ENCODE data around the gene RNASE7.
"Not testable (repeated sequence)": the region's sequence is repeated elsewhere in the genome, so short reads cannot be mapped to it uniquely, and the experiment has no call there.

The RNASE7 gene, protein sequence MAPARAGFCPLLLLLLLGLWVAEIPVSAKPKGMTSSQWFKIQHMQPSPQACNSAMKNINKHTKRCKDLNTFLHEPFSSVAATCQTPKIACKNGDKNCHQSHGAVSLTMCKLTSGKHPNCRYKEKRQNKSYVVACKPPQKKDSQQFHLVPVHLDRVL

DNA sequence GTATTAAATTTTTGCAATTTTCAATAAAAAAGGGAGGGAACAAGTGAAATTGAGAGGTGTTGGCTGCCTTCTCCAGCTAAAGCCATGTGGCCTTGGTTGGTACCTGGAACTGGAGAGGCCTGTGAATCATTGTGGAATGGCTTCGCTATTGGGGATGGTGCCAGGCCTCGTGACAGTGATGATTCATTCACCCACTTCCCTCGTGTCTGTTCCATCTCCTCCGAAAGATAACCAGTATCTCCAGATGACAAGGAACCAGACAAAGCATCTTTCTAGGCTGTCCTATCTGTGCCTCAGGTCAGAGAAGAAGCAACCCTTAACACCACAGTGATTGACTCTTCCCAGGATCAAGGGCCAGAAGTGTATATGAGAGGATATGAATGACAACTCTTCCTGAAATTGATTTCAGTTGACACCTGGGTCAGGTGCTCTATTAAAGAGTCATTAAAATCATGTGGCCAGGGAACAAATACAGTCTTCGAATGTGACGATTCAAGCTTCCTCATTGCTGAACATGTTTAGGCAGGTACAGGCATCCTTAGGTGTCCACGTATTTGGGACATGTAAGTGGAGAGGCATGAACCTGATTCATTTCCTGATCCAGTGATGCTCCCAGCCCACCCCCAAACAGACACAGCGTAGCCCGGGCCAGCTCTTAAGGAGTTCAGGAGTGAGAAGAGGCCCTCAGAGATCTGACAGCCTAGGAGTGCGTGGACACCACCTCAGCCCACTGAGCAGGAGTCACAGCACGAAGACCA, at the start of gene RNASE7:
TSS of gene RNASE7 (plus strand) at position 687 of the 758 bp plus-strand sequence. CDS start 631 bp downstream, outside the sequence.
- no peak for DNase-seq

DNA sequence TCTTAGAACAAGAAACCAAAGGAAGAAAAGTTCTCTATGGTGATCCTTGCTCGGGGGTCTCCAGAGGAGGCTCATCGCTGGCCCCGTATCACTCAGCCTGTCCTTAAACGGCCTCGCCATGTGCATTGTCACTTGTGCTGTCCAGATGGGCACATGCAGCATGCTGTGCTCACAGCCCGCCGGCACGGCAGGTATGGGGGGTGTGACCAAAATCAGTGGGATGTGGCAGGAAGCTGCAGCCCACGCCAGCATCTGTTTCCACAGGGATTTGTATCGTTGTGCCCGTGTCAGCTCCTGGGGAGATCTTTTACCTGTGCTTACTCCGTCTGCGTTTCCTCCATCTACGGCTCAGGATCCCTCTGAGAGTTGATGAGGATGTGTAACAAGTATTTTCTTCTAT, 45.6 kb upstream of the RNASE7 start:
- no peak for DNase-seq

DNA sequence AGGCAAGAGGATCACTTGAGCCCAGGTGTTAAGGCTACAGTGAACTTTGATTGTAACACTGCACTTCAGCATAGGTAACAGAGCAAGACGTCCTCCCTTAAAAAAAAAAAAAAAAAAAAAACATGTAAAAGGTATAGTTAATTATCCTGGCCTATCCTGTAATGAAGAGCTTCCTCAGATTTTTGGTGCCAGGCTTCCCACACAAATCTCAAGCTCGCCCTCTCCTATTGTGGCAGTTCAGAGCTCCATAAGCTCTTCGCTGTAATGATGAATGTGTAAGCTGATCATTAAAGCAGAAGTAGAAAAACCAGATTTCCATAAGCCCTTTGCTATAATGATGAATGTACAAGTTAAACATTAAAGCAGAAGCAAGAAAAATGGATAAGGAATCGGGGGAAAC, 45.0 kb upstream of the RNASE7 start:
- DNase-seq: no peak

DNA sequence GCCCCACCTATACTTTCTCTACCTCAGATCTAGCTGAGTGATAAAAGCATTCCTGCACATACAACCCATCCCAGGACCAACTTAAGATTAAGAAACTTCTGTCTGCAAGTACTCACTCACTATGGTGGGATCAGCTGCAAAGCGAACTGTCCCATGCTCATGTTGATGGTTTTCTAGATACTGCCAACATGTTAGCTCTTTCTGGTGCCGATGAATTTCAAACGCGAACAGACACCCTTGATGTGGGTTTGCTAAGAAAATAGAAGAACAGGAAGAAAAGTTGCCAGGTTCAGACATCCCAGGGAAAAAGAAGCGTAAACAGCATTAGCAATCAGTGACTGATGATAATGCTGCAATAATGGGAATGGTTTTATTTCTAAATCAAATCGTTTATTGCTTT, 44.6 kb upstream of the RNASE7 start:
- no peak for DNase-seq

DNA sequence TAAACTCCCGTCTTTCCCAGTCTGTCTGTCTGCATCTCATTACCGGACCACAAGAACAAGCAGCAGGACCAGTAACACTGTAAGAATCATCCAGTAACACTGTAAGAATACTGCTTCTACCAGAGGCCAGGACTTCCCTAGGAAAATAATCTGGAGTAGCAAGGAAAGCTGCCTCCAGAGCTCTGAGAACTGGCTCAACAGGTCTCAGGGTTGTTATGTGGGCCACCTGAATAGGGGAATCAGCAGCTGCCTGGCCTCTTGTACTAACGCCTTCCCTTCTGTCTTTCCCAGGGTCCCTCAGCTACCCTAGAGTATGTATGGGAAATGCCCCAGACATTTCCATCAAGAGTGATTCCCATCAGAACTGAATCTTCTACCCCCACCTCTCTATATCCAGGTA, 44.0 kb upstream of the RNASE7 start:
- no peak for DNase-seq

DNA sequence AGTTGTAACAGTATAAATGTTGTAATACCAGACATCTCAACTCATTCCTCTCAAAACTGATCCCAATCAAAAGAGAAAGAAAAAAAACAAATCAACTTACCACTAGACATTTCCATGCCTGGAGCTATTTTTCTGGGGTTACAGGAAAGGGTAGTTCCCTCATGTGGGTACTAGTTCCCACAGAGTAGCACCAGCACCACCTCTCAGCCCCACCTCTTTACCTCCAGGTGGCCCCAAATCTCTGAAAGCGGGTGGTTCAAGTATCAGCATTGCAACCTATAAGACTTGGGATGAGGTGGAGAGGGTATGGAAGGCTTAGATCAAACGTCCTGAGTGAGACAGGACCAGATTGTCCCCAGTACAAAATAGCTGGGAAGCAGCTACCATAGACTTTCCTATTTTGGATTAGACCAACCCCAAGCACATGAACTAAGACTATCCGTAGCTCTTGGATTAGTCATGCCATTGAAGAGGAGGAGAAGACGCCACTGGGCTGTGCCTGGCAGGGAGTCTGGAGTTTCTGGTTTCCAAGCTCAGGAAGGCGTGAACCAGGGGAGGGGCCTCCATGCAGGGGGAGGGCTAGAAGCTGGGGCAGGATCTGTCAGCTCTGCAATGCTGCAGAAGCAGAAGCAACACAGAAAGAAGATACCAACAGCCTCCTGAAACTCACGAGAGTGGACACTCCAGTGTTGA, 43.3 kb upstream of the RNASE7 start, which contains the start of gene SLC39A2:
TSS of gene SLC39A2 (plus strand) at position 620 of the 693 bp plus-strand sequence. CDS start 154 bp downstream, outside the sequence.
- no peak for DNase-seq

DNA sequence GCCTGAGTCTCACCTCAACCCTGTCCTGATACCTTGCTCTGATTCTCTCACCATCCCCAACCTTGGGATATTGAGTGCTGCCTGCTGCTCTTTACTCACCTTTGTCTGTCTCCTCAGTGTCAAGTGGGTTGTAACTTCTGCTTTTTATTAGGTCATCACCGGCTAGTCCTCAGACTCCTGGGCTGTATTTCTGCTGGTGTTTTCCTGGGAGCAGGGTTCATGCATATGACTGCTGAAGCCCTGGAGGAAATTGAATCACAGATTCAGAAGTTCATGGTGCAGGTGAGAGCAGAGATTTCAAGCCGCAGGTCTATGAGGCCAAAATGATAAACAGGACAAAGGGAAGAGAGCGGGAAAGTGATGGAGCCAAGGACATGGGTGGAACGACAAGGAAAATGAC, 42.6 kb upstream of the RNASE7 start:
- DNase-seq: no peak

DNA sequence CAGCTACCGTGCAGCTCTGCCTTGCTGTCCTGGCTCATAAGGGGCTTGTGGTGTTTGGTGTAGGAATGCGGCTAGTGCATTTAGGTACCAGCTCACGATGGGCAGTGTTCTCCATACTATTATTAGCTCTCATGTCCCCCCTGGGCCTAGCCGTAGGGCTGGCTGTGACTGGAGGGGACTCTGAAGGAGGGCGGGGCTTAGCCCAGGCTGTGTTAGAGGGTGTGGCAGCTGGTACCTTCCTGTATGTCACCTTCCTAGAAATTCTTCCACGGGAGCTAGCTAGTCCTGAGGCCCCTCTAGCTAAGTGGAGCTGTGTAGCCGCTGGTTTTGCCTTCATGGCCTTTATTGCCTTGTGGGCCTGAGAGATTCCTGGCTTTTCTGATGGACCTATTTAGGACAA, 40.9 kb upstream of the RNASE7 start:
- no peak for DNase-seq

DNA sequence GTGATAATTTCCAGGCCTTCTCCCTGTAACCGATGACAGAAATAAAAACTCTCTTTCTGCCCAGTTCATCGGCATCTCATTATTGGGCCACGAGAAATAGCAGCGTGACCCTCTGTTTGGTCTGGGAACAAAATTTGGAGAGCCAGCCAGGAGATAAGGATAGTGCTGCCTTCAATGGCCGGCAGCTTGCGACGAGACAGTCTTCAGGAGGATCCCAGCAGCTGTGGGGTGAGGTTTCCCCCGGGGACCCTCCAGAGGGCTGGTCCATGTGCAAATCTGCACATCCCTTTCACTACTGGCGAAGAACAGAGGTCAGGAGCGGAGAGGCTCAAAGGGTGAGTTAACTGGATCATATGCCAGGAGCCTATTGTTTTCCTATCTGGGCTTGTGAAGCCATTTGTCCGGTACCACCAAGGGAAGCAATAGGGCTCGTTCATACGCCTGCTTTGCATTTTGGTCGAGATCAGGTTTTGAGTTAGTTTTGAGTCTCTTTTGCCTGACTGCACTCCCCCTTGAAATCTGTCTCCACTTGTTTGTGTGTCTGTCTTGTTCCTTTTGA, 38.3 kb upstream of the RNASE7 start:
- no peak for DNase-seq

DNA sequence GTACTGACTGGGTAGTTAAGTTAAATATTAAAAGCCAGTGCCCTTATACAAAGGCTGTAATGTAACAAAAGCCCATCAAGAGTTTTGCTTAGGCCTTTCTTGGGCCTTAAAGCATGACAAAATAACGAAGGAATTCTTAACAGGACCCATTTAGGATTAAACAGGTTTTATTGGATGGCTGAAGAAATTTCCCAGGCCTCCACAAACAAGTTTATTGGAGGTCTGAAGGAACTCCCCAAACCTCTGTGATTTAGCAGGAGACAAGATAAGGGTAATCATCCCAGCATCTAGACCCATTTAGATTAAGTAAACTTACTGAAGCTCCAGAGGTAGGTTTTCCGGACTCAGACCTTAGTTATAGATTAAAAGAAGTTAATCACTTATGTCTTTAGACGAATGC, 32.4 kb upstream of the RNASE7 start:
- DNase-seq: not testable (repeated sequence)

DNA sequence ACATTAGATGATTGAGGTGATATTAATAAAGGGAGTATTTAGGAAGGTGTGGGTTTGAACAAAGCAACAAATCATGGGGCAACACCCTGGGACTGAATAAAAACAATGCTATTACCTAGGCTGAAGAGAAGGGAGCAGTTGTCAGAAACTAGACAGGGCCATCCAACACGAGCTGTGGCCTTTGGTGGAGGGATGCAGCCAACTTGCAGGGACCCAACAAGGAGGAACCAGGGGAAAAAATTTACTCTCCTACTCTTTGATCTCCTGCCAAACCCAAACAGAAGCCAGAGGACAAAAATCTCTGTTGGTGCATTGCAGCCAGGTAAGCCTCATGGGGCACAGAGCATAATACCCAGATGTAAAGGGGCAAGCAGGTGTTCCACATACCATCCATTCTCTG, 31.0 kb upstream of the RNASE7 start:
- no peak for DNase-seq

DNA sequence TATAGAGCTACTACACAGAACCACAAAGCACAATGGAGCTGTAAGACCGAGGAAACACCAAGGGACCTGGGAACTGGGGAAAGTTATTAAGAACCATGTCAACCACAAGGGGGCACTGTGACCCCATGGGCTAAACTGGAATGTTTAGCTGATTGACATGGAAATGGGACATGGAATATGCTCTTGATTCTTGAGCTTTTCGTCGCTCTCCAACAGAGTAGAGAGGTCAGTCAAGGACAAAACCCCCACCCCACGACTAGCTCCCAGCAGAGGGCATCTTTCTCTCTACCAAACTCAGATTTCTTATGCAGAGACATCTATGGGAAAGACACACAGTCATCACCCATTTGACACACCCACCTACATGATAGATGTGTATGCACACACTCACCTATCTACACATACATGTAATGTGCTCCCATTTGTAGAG, 27.4 kb upstream of the RNASE7 start:
- peak; percentile 90 for DNase-seq

DNA sequence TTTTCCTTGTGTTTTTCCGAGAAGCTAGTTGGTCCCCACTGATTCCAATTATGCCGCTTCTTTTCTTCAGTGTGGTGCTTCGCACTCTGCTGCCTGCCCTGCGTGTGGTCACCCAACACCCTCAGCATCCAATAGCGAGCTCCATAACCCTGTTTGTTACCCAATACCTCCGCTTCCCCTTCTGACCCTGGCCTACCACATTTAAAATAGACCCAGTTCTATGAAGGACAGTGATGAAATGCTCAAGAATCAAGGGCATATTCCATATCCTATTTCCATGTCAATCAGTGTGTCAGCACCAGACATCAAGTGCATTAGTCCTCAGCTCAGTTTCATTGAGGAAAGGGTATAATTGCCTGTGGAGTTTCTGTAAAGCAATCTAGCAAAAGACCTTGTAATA, 26.9 kb upstream of the RNASE7 start:
- DNase-seq: no peak

DNA sequence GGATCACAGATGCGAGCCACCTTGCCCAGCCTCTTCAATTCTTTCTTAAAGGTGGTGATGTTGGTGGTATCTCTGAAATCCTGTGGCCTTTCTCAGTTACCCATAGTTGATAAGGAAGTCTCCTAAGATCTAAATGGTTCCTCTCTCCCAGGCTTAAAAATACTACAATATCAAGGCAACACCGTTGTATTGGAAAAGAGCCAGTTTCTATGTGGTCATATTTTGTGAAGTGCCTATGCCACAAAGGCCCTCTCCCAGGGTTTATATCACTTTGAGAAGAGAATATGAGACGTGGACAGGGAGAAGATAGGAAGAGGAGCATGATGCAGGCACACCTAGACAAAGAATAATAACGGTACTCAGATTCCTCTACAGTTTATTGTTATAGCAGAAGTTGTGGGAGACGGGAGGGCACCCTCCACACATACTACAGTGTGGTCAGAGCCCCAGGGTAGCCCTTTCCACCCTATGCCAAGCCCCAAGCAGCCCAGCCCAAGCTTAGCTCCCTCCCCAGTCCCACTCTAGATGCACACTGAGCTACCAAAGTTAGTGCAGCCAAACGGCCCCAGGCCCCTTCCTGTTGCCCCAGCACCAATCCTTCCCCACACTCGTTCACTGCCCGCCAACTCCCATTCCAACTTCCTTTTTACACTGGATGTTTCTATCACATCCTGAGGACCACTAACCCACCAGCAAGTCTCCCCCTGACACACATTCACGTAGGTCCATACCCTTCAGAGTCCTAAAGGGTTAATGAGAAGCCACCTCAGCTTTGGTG, 25.6 kb upstream of the RNASE7 start:
- no peak for DNase-seq

DNA sequence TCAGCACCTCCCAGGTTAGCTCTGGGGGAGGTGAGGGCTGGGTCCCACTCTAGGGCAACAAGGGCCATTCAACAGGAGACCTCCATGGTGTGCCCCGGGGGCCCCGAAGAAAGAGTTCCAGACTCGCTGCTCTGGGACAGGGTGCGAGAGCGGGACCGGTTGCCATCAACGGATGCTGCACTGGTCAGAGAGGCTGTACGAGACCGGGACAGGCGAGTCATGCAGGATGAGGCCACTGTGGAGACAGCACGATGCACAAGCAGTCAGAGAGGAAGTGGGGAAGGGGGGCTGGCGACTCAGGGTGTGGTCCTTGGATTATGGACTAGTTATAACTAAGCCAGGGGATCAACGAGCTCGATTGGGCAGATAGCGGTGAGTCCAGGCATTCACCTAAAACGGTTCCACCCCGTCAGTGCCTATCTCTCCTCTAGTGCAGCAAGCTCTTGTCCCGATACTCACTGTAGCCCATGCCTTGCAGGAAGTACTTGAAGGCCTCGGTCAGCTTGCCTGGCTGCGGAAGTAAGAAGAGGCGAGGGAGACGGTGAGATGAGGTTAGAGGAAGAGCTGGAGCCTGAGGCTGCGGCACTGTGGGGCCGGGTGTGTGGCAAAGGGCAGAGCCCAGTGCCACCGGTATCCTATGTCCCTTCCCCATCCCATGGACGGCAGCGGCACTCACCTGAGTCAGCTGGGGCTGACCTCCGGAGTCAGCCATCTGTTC, 24.5 kb upstream of the RNASE7 start:
- DNase-seq: no peak

DNA sequence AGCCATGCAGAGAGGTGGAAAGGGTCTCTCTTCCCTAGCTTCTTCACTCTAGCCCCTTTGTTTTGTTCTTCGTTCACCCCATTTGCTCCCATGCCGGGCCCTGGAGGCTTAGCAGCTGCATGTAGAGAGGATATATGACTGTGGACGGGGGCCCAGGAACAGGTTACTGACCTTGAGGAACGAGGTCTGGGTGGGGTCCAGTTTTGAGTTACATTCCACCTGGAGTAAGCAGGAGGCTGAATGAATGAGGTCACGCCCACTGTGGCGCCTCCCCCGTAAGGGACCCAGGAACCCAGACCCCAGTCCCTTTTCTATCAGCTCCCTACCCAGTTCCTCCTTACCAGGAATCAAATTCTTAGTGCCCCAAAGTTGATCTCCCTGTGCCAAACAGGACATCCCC, 23.9 kb upstream of the RNASE7 start:
- DNase-seq: no peak

DNA sequence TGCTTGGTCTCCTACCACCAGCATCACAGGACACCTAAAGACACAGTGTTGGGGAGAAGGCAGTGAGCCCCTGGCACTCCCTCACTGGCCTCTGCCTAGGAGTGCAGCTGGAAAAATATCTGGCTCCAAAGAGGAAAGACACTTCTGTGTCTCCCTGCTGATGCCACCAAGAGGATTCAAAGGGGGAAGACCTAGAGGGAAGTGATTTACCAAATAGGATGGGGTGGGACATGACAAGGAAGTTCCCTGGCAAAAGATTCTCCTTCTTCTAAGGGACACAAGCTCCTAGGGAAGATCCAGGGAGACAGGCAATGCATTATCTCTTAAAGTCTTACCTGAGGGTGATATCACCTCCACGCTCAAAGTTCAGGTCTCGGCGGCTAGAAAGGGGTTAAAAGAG, 23.4 kb upstream of the RNASE7 start:
- DNase-seq: no peak

DNA sequence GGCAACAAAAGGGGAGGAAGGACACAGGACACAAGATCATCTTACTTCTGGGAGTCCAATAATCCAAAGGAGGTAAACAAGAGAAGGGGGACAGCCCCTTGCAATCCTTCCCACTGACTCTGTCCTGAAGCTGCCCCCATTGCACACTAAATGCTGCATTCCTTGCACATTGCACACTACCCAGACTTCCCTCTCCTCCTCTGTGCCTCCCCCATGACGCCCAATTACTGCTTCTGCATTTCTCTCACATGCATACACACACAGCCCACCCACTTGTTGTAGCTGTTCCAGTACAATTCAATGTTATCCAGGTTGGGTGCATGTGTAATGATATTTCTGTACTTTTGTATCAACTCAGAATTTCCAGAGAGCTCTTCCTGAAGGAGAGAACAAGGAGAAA, 22.8 kb upstream of the RNASE7 start:
- peak; percentile 41 for DNase-seq

DNA sequence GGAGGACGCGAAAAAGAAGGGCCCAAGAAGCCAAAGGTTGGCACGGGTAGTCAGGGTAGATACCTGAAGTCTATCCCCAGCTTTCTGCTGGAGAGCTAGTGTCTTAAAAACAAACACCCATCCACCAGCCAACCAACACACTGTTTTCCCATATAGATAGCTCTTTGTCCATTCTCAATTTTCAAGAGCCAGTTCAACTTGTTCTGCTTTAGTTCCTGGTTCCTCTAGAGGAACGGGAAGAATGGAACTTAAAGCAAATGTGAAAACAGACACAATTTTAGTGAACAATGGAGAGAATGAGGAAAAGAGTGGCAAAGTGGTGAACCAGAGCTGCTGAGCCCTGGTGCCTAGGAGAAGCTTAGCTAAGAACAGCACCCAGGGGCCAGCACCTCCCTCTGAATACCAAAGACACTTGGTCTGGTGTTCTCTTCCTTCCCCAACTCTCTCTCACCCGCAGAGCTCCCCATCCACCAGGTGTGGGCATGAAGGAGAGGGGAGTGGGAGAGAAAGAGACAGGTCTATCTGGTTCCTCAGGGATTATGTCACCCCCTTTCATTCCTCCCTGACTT, 21.1 kb upstream of the RNASE7 start:
- DNase-seq: no peak

DNA sequence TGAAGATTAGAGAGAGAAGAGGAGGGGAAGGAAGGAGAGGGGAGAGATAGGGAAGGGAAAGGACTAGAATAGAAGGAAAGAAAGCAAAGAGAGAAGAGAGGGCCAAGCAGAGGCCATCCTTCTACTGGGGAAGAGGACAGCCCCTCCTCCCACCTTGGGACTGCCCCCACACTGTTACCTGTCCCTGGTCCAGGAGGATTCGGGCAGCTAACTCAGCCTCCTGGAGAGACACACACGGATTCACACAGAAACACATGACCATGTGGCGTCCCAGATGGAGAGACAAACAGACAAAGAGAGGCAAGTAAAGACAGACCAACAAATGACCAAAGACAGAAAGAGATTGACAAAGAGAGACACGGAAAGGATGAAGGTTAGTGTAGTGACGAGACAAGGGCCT, 19.5 kb upstream of the RNASE7 start:
- DNase-seq: no peak

DNA sequence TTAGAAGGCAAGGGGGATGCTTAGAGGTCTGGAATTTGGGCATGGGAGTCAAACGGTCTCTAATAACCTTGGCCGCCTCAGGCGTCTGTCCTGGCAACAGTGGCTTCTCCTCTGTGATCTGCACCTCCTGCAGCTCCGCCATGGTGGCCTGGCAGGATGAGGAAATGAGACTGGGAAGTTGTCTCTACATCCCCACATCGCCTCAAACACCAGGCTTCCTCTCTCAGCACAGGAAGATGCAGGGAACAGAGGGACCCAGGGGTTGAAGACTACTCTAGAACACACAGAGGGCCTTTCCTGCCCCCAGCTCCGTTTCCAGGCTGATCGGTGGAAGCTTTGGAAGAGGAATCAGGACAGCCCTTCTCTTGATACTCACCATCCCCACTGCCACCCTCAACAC, 19.0 kb upstream of the RNASE7 start:
- peak; percentile 42 for DNase-seq
